Stimulated activated naive B cell treated with anti-CD40 and anti-IgM and Interleukin-4, amounts not matched to agents 10 μg/mL and 1 μg/mL and 100 μg/mL, for 72 hours (primary cell): ENCODE measurements around the gene ZDHHC19.
A peak's percentile ranks its signal among the peaks of the same experiment; 100 is the strongest.
"Not testable (repeated sequence)": the region's sequence is repeated elsewhere in the genome, so short reads cannot be mapped to it uniquely, and the experiment has no call there.

ENCODE experiments used
- ATAC-seq, 2 donors: fragments of 150-1000 bp; cut with Tn5 transposase; replicated peaks; 2 replicates each; pipeline ENCODE4 v1.10.0; 2021; ENCODE audit warnings: moderate library complexity in 1 of 2
- DNase-seq: peaks from one replicate; pipeline ENCODE4 v3.0.0; 2021
- H3K27ac Mint-ChIP-seq: one replicate; pipeline ENCODE4 v1.8.0; 2022; ENCODE audit warnings: mild to moderate bottlenecking, mixed read lengths
- H3K27me3 Mint-ChIP-seq, 2 donors: one replicate each; pipeline ENCODE4 v1.8.0; 2022; ENCODE audit warnings: mixed read lengths in 2 of 2
- H3K36me3 Mint-ChIP-seq, 2 donors: one replicate each; pipeline ENCODE4 v1.8.0; 2022; ENCODE audit warnings: mixed read lengths in 2 of 2, mild to moderate bottlenecking in 1 of 2
- H3K4me1 Mint-ChIP-seq, 2 donors: one replicate each; pipeline ENCODE4 v1.8.0; 2022; ENCODE audit warnings: mixed read lengths in 2 of 2, mild to moderate bottlenecking in 1 of 2
- H3K4me3 Mint-ChIP-seq, 2 donors: one replicate each; pipeline ENCODE4 v1.8.0; 2022; ENCODE audit warnings: mild to moderate bottlenecking in 2 of 2, mixed read lengths in 2 of 2, moderate library complexity in 1 of 2
- H3K9me3 Mint-ChIP-seq, 2 donors: one replicate each; pipeline ENCODE4 v1.8.0; 2022; ENCODE audit warnings: mixed read lengths in 2 of 2, mild to moderate bottlenecking in 1 of 2

The ZDHHC19 gene

DNA sequence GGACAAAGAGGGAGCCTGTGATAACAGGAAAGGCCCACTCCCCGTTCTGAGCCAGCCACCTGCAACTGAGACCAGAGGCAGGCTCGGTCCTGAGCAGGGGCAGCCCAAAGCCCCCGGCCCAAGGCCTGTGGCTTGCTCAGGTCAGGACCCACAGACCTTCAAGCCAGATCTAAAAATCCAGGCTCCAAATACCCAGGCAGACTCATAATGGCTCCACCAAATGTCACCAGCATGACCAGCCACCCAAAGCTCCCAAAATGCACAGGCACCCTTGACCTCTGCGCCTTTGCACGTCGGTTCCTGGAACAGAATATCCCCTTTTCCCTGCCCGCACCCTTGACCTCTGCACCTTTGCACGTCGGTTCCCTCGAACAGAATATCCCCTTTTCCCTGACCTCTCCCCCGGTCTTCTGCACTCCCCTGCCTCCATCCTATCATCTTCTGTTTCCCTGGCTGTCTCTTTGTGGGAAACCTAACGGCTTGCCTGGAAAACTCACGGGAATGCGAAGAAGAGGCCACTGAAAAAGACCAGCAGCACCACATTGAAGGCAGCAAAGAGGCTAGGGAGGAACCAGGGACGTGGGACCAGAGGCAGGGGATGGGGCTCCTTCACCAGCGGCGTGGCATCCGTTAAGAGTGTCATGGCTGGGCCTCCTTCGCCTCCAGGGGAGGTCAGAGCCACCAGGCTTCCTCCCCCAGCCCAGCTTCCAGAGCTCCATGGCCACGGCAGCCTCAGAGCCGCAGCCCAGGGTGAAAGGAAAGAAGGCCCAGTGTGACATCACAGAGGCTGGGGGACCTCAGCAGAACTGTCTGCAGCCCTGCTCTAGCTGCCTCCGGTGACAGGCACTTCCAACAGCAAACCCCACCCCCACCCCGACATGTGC lies at the start of gene ZDHHC19:
ZDHHC19 (minus strand) TSS at position 728 of the 884 bp plus-strand sequence; CDS start at position 643, 85 bp downstream.
- ATAC-seq = no peak
- H3K36me3 Mint-ChIP-seq = no peaks in the 10 kb centered on the region
- no peaks in the 10 kb centered on the region for H3K27me3 Mint-ChIP-seq
- peak within 1 kb of the TSS; percentile 65 for H3K27ac Mint-ChIP-seq
- no peak for DNase-seq
- no peak within 1 kb of the TSS for H3K4me3 Mint-ChIP-seq
- H3K4me1 Mint-ChIP-seq = peaks cover 12 to 17% of the 10 kb centered on the region in 2 donors
- peaks cover 0 to 2% of the 10 kb centered on the region in 2 donors for H3K9me3 Mint-ChIP-seq

- peaks cover 0 to 2% of the 10 kb centered on the region in 2 donors for H3K9me3 Mint-ChIP-seq
- DNase-seq (no peak), ATAC-seq (no peak)
- H3K36me3 Mint-ChIP-seq = peaks cover 22 to 48% of the 10 kb centered on the region in 2 donors
- no peaks in the 10 kb centered on the region for H3K27me3 Mint-ChIP-seq
- H3K27ac Mint-ChIP-seq = no peak overlapping the region
- no peak overlapping the region for H3K4me3 Mint-ChIP-seq
- H3K4me1 Mint-ChIP-seq = no peaks in the 10 kb centered on the region
Observed at GRCh38 chr3:196260784-196261183, 49.6 kb upstream of the ZDHHC19 start.

- H3K27ac Mint-ChIP-seq = no peak overlapping the region
- H3K9me3 Mint-ChIP-seq = peaks cover 0 to under 1% of the 10 kb centered on the region in 2 donors
- H3K4me1 Mint-ChIP-seq = peaks cover 0 to 2% of the 10 kb centered on the region in 2 donors
- no peak overlapping the region for H3K4me3 Mint-ChIP-seq
- no peaks in the 10 kb centered on the region for H3K27me3 Mint-ChIP-seq
- ATAC-seq (no peak), DNase-seq (no peak)
- H3K36me3 Mint-ChIP-seq = peaks cover 17 to 29% of the 10 kb centered on the region in 2 donors
Observed at GRCh38 chr3:196255776-196256175, 44.6 kb upstream of the ZDHHC19 start.

DNA sequence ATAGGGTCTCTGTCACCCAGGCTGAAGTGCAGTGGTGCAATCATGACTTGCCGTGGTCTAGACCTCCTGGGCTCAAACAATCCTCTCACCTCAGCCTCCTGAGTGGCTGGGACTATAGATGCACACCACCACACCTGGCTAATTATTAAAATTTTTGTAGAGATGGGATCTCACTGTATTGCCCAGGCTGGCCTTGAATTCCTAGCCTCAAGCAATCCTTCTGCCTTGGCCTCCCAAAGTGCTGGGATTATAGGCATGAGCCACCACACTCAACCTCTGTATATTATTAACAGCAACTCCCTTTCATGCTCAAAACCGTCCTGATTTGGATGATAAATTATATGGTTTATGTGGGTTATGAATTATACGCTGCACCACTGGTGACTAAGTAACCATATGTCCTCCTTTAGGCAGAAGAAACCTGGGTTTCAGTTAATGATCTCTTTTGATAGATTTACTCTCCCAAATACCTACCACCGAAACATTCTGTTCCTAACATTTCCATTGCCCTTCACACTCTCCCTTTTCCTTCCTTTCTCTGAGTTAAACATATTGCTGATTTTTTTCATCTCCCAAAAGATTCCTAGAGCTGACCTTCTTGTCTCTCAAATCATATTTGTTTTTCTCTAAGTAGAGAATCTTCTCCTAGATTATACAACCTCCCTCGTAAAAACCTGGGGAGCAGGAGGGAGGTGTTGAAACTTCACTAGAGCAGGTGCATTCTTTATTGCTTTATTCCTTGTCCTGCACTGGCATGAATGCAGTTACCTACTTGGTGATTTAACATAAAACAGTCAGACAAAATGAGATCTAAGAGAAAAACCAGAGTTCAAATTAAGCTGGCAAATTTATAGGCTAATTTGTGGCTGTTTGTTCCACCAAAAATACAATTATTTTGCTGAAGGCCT lies 43.4 kb upstream of the ZDHHC19 start:
- Mint-ChIP-seq H3K27me3 (no peaks in the 10 kb centered on the region), H3K27ac (no peak overlapping the region), H3K4me3 (no peak overlapping the region), H3K4me1 (peaks cover 0 to 2% of the 10 kb centered on the region in 2 donors), H3K9me3 (no peaks in the 10 kb centered on the region), H3K36me3 (peaks cover 16 to 26% of the 10 kb centered on the region in 2 donors)
- no peak for DNase-seq
- no peak for ATAC-seq

DNA sequence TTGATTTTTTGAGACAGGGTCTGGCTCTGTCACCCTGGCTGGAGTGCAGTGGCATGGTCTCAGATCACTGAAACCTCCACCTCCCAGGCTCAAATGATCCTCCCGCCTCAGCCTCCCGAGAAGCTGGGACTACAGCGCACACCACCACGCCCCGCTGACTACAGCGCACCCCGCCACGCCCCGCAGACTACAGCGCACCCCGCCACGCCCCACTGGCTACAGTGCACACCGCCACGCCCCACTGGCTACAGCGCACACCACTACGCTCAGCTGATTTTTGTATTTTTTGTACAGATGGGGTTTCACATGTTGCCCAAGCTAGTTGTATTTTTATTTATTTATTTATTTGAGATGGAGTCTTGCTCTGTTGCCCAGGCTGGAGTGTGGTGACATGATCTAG lies 40.7 kb upstream of the ZDHHC19 start:
- Mint-ChIP-seq H3K4me1 (peaks cover 0 to 2% of the 10 kb centered on the region in 2 donors), H3K36me3 (peaks cover 16 to 21% of the 10 kb centered on the region in 2 donors), H3K27ac (no peak overlapping the region), H3K27me3 (no peaks in the 10 kb centered on the region), H3K9me3 (no peaks in the 10 kb centered on the region), H3K4me3 (no peak overlapping the region)
- DNase-seq (no peak), ATAC-seq (no peak)

DNA sequence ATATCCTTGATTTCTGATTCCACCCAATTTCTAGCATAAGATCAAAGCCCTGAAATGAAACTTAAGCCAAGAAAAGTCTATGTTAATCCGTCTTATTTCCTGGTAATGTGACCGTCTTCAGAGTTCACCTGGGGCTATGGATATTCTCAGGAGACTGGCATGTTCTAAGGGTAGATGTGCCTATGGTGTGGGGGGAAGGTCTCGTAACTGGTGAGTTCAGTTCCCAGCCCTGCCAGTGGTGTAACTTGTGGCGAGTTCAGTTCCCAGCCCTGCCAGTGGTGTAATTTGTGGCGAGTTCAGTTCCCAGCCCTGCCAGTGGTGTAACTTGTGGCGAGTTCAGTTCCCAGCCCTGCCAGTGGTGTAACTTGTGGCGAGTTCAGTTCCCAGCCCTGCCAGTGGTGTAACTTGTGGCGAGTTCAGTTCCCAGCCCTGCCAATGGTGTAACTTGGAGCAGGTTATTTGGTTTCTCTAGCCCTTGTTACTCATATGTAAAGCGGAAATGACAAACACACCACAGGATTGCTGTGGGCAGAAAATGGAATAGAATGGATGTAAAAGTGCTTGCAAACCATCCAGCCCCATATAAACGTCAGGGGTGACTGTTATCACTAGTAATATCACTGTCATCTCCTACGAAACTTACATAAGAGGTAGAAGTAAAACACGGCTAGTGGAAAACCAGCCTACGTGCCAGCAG lies 35.6 kb upstream of the ZDHHC19 start:
- Mint-ChIP-seq H3K4me1 (no peaks in the 10 kb centered on the region), H3K36me3 (peaks cover 16 to 26% of the 10 kb centered on the region in 2 donors), H3K9me3 (no peaks in the 10 kb centered on the region), H3K4me3 (no peak overlapping the region), H3K27me3 (no peaks in the 10 kb centered on the region), H3K27ac (peak overlapping the region; percentile 25)
- no peak for DNase-seq
- no peak for ATAC-seq

- DNase-seq, H3K4me3 Mint-ChIP-seq, ATAC-seq, H3K4me1 Mint-ChIP-seq, H3K27ac Mint-ChIP-seq, H3K9me3 Mint-ChIP-seq, H3K27me3 Mint-ChIP-seq: not testable (repeated sequence)
- H3K36me3 Mint-ChIP-seq = peaks cover 22 to 35% of the 10 kb centered on the region in 2 donors
Observed at GRCh38 chr3:196244166-196244565, 33.0 kb upstream of the ZDHHC19 start.

DNA sequence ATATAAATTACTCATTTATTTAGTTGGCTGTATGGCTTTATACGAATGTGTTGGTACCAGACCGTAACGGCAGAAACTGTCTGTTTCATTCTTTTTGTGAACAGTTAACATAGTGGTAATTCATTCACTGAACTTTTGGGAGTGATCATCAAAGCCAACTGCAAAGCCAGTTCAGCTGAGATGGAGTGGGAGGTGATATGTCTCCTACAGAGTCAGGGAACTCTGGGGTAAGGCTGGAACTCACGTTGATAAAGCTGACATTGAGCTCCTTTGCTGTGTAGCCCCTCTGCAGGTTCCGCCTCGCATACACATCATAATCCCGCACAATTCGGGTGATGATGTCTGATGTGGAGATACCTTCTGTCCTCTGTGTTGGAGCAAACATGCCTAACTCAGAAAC lies 30.5 kb upstream of the ZDHHC19 start:
- no peak overlapping the region for H3K4me3 Mint-ChIP-seq
- no peak overlapping the region for H3K27ac Mint-ChIP-seq
- peaks cover 26 to 50% of the 10 kb centered on the region in 2 donors for H3K36me3 Mint-ChIP-seq
- H3K27me3 Mint-ChIP-seq = no peaks in the 10 kb centered on the region
- no peak for ATAC-seq
- no peak for DNase-seq
- peaks cover 3 to 4% of the 10 kb centered on the region in 2 donors for H3K4me1 Mint-ChIP-seq
- H3K9me3 Mint-ChIP-seq = no peaks in the 10 kb centered on the region

- peaks cover 22 to 53% of the 10 kb centered on the region in 2 donors for H3K36me3 Mint-ChIP-seq
- no peak overlapping the region for H3K4me3 Mint-ChIP-seq
- no peak for DNase-seq
- no peaks in the 10 kb centered on the region for H3K27me3 Mint-ChIP-seq
- H3K9me3 Mint-ChIP-seq = no peaks in the 10 kb centered on the region
- no peak overlapping the region for H3K27ac Mint-ChIP-seq
- ATAC-seq = no peak
- peaks cover 3 to 4% of the 10 kb centered on the region in 2 donors for H3K4me1 Mint-ChIP-seq
Observed at GRCh38 chr3:196240424-196240823, 29.2 kb upstream of the ZDHHC19 start.

- Mint-ChIP-seq H3K36me3 (peaks cover 14 to 48% of the 10 kb centered on the region in 2 donors), H3K27me3 (no peaks in the 10 kb centered on the region), H3K9me3 (no peaks in the 10 kb centered on the region), H3K4me3 (no peak overlapping the region), H3K4me1 (peaks cover 3 to 4% of the 10 kb centered on the region in 2 donors), H3K27ac (peak overlapping the region; percentile 70)
- ATAC-seq (no peak), DNase-seq (no peak)
Observed at GRCh38 chr3:196238612-196239560, 27.7 kb upstream of the ZDHHC19 start.

DNA sequence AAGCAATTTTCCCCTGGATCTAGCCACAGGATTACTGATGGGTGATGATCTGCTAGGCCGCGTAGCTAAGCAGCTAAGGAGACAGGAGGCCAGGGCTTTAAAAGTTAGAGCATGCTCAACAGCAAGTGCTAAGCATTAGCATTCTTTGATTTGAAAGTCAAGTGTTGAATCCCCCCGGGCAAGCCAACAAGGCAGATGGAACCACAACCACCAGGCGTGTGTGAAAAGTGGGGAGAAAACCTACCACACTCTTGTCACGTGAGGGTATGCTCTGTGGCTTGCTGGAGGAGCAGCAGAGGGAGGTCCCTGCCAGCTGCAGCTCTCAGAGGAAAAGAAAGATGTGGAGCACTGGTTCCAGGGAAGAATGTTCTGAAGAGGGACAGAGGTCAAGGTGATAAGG lies 26.0 kb upstream of the ZDHHC19 start:
- Mint-ChIP-seq H3K27ac (peak overlapping the region; percentile 85), H3K4me3 (no peak overlapping the region), H3K36me3 (peaks cover 18 to 60% of the 10 kb centered on the region in 2 donors), H3K4me1 (peaks cover 13 to 18% of the 10 kb centered on the region in 2 donors), H3K27me3 (no peaks in the 10 kb centered on the region), H3K9me3 (no peaks in the 10 kb centered on the region)
- DNase-seq (no peak), ATAC-seq (peak in 1 of 2 donors; percentile 16)

DNA sequence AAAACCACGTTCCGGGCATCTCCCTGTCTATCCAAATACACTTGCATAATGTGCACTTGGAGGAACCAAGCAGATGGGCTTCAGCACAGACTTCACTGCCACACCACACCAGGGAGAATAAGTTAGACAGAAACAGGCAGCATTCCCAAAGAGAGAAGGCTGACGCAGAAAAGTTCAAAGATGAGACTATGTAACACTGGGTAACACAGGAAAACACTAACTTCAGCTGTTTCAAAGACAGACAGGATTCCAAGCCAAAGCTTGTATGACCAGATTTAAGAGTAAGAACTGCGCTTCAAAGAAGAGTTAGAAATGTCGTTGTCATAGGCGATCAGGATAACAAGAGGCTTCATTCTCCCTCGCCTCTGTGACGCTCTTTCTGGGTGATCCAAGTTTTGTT lies 25.0 kb upstream of the ZDHHC19 start:
- DNase-seq = no peak
- no peaks in the 10 kb centered on the region for H3K9me3 Mint-ChIP-seq
- ATAC-seq = no peak
- H3K4me1 Mint-ChIP-seq = peaks cover 15 to 24% of the 10 kb centered on the region in 2 donors
- H3K27me3 Mint-ChIP-seq = no peaks in the 10 kb centered on the region
- H3K27ac Mint-ChIP-seq = no peak overlapping the region
- H3K4me3 Mint-ChIP-seq = no peak overlapping the region
- H3K36me3 Mint-ChIP-seq = peaks cover 16 to 58% of the 10 kb centered on the region in 2 donors
